Measurements from ENCODE around the gene MAMLD1.

MAMLD1 gene, protein sequence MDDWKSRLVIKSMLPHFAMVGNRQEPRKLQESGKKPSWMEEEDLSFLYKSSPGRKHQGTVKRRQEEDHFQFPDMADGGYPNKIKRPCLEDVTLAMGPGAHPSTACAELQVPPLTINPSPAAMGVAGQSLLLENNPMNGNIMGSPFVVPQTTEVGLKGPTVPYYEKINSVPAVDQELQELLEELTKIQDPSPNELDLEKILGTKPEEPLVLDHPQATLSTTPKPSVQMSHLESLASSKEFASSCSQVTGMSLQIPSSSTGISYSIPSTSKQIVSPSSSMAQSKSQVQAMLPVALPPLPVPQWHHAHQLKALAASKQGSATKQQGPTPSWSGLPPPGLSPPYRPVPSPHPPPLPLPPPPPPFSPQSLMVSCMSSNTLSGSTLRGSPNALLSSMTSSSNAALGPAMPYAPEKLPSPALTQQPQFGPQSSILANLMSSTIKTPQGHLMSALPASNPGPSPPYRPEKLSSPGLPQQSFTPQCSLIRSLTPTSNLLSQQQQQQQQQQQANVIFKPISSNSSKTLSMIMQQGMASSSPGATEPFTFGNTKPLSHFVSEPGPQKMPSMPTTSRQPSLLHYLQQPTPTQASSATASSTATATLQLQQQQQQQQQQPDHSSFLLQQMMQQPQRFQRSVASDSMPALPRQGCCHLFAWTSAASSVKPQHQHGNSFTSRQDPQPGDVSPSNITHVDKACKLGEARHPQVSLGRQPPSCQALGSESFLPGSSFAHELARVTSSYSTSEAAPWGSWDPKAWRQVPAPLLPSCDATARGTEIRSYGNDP

DNA sequence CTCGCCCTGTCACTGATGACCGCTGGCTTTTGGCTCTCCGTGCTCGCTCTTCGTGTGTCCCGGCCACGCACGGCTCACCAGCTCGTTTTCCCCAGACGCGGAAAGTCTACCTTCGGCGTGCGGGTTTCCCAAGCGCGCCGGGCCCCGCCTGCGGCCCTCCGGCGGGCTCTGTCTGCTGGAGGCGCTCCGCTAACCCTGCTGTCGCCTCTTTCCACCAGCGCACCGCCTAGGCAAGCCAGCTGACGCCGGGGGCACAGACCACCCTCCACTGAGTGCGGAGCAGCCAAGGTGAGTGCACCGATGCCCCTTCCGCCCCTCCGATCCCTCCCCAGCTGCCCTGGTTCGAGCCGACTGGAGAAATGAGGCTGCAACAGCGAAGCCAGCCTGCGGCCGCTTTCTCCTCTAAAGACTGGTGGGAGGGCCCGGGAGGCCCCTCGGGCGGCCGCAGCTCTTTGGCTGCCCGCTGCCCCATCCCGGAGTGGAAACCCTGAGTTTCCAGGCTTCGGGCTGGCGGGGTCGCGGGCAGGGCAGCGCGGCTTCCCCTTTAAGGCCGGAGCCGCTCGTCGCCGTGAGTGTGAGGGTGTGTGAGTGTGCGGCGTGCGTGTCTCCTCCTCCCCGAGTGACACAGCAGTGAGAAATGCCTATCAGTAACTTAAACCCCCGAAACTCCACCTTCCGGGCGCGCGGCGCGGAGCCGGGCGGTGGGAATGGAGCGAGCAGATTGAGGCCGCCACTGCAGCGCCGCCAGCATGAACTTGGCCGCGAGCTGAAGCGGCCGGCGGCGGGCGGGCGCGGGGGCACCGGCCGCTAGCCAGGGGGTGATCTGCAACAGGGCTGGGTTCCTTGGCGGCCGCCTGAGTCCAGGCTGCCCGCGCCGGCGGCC is at the start of gene MAMLD1:
Gene MAMLD1, plus strand, starts transcription at position 719 of the 883 bp plus-strand sequence. CDS start 82,200 bp downstream, outside the sequence.
- DNase-seq, result peak; percentile 23

DNA sequence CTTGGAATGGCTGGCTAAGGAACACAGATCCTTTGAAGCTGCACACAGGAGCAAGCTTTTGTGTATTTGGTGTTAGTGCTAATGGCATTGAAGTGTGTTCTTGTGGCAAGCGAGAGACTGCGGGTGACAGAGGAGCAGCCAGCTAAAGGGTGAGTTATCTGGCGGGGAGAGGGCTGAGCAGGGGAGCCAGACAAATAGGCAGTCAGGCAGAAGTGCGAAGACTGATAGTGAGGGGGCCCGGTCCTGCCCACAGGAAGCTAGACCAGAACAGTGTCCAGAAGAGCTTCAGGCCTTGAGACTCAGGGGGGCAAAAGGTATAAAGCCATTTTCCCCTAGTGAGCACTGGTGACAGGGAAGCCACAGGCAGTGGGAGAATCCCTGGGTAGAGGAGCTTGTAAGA is 49.6 kb upstream of the MAMLD1 start:
- Histone ChIP-seq H3K27me3 (ENCODE audit: insufficient read depth, low read depth, severe bottlenecking) (peaks cover 96% of the 10 kb centered on the region), H3K27ac (no peak overlapping the region), H3K36me3 (no peaks in the 10 kb centered on the region), H3K4me3 (ENCODE audit: low read depth, low read length) (no peak overlapping the region), H3K9me3 (ENCODE audit: severe bottlenecking) (no peaks in the 10 kb centered on the region)
- DNase-seq, result no peak
- TF ChIP-seq, protein P1, sequence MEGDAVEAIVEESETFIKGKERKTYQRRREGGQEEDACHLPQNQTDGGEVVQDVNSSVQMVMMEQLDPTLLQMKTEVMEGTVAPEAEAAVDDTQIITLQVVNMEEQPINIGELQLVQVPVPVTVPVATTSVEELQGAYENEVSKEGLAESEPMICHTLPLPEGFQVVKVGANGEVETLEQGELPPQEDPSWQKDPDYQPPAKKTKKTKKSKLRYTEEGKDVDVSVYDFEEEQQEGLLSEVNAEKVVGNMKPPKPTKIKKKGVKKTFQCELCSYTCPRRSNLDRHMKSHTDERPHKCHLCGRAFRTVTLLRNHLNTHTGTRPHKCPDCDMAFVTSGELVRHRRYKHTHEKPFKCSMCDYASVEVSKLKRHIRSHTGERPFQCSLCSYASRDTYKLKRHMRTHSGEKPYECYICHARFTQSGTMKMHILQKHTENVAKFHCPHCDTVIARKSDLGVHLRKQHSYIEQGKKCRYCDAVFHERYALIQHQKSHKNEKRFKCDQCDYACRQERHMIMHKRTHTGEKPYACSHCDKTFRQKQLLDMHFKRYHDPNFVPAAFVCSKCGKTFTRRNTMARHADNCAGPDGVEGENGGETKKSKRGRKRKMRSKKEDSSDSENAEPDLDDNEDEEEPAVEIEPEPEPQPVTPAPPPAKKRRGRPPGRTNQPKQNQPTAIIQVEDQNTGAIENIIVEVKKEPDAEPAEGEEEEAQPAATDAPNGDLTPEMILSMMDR (IDR thresholded peaks at IDR 0.05; ENCODE audit: low read depth, low read length), result no peak

More for the DNA sequence above, at the start of gene MAMLD1:
- TF ChIP-seq, protein P1 (IDR thresholded peaks at IDR 0.05; ENCODE audit: low read depth, low read length), result no peak
- Histone ChIP-seq H3K4me3 (ENCODE audit: low read depth, low read length) (peak within 1 kb of the TSS; percentile 59), H3K27ac (no peak within 1 kb of the TSS), H3K36me3 (no peaks in the 10 kb centered on the region), H3K9me3 (ENCODE audit: severe bottlenecking) (peaks cover 9% of the 10 kb centered on the region), H3K27me3 (ENCODE audit: insufficient read depth, low read depth, severe bottlenecking) (peaks cover 94% of the 10 kb centered on the region)

DNA sequence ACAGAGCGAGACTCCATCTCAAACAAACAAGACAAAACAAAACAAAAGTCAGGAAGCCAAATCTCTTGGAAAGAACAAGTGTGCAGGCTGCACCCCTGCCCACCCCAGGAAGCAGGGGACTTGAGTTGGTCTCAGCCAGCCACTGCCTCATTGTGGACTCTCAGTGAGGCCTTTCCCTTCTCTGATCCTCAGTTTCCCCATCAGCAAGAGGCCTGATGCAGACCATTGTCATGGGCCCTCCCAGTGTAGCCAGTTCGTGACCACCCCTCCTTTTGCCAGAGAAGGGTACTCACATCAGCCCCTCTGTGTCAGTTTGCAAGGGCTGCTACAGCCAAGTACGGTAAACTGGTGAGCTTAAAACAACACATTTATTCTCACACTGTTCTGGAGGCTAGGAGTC is 48.9 kb upstream of the MAMLD1 start:
- no peak overlapping the region for H3K4me3 ChIP-seq (ENCODE audit: low read depth, low read length)
- TF ChIP-seq, protein P1 (IDR thresholded peaks at IDR 0.05; ENCODE audit: low read depth, low read length), result no peak
- H3K27ac ChIP-seq, result no peak overlapping the region
- no peaks in the 10 kb centered on the region for H3K9me3 ChIP-seq (ENCODE audit: severe bottlenecking)
- DNase-seq, result no peak
- no peaks in the 10 kb centered on the region for H3K36me3 ChIP-seq
- peaks cover 96% of the 10 kb centered on the region for H3K27me3 ChIP-seq (ENCODE audit: insufficient read depth, low read depth, severe bottlenecking)

DNA sequence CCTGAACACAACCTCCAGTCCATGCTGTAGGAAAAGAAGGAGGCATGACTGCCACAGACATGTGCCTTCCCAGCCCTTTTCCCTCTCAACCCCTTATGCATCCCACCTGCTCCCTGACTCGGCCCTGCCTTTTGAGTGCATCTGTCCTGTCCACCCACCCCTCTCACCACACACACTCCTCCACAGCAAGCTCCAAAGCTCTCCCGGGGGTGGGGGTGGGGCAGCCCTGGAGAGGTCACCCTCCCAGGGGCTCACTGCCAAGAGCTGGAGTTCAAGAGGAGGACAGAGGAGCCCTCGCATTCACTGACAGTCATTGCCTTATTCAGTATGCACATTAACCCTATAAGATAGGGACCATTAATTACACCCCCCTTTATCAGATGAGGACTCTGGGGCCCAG is 46.6 kb upstream of the MAMLD1 start:
- TF ChIP-seq, protein P1 (IDR thresholded peaks at IDR 0.05; ENCODE audit: low read depth, low read length), result no peak
- Histone ChIP-seq H3K36me3 (no peaks in the 10 kb centered on the region), H3K27ac (no peak overlapping the region), H3K27me3 (ENCODE audit: insufficient read depth, low read depth, severe bottlenecking) (peaks cover 96% of the 10 kb centered on the region), H3K4me3 (ENCODE audit: low read depth, low read length) (no peak overlapping the region), H3K9me3 (ENCODE audit: severe bottlenecking) (no peaks in the 10 kb centered on the region)
- DNase-seq, result no peak

DNA sequence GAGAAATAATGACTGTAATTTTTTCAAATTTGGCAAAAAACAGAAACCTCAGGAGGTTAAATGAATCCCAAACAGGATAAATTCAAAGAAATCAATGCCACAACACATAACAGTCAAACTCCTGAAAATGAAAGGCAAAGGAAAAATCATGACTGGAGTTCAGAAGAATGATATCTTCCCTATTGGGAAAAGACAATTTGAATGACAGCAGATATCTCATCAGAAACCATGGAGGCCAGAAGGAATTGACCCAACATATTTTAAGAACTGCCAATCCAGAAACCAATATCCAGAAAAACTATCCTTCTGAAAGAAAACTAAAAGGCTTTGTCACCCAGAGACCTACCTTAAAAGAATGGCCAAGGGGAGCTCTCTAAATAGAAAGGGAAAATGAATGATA is 40.1 kb upstream of the MAMLD1 start:
- Histone ChIP-seq H3K27me3 (ENCODE audit: insufficient read depth, low read depth, severe bottlenecking) (peaks cover 87% of the 10 kb centered on the region), H3K4me3 (ENCODE audit: low read depth, low read length) (no peak overlapping the region), H3K27ac (no peak overlapping the region), H3K36me3 (no peaks in the 10 kb centered on the region), H3K9me3 (ENCODE audit: severe bottlenecking) (no peaks in the 10 kb centered on the region)
- TF ChIP-seq, protein P1 (IDR thresholded peaks at IDR 0.05; ENCODE audit: low read depth, low read length), result no peak
- no peak for DNase-seq
